HG02852 (cell line): Measurements from ENCODE around the gene ZNF568.
A peak's percentile ranks its signal among the peaks of the same experiment; 100 is the strongest.

Experiments used
- ATAC-seq: cut with Tn5 transposase; IDR thresholded peaks from one replicate; pipeline ENCODE4 v1.9.1; 2021; ENCODE audit warnings: mild to moderate bottlenecking, moderate library complexity; ENCODE audit not compliant: unreplicated experiment

The ZNF568 gene

DNA sequence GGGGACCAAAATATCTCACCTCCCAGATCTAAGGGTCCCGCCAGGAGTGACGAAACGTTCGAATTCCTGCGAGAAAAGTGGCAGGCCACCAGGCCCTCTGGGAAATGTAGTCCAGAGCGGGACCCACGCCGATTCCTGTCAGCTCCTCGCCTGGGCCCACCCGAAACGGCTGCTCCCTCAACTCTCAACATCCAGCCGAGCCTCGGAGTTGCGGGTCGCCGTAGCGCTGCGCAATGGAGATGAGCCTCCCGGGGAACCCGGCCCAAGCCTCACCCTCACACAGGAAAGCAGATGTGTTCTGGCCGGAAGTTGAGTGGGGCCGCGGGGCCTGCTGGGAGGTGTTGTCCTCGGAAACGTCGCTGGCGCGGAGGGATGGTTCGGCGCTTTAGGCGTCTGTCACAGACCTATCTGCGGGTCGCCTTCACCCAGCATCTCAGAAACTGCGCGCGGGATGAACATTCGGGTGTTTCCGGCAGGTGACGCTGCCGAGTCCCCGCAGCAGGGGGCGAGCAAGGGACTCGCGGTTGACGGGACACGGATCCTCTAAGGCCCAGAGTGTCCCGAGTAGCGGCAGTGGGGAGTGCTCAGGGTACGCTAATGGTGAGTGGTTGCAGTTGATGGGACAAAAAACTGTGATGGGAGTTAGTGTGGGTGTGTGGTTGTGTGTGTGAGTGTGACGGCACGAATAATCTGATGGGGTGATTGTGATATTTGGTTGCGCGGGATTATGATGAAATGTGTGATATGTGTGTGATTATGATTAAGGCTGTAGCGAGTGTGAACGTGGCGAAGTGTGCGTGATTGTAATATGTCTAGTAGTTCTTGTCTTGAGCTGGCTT, at the start of gene ZNF568, which contains the start of gene ZNF829:
TSS of gene ZNF568 (plus strand) at position 341 of the 839 bp plus-strand sequence. CDS start 6,439 bp downstream, outside the sequence.
TSS of gene ZNF829 (minus strand) at position 300 of the 839 bp plus-strand sequence. CDS start 1,124 bp downstream, outside the sequence.
- peak; percentile 96 for ATAC-seq

DNA sequence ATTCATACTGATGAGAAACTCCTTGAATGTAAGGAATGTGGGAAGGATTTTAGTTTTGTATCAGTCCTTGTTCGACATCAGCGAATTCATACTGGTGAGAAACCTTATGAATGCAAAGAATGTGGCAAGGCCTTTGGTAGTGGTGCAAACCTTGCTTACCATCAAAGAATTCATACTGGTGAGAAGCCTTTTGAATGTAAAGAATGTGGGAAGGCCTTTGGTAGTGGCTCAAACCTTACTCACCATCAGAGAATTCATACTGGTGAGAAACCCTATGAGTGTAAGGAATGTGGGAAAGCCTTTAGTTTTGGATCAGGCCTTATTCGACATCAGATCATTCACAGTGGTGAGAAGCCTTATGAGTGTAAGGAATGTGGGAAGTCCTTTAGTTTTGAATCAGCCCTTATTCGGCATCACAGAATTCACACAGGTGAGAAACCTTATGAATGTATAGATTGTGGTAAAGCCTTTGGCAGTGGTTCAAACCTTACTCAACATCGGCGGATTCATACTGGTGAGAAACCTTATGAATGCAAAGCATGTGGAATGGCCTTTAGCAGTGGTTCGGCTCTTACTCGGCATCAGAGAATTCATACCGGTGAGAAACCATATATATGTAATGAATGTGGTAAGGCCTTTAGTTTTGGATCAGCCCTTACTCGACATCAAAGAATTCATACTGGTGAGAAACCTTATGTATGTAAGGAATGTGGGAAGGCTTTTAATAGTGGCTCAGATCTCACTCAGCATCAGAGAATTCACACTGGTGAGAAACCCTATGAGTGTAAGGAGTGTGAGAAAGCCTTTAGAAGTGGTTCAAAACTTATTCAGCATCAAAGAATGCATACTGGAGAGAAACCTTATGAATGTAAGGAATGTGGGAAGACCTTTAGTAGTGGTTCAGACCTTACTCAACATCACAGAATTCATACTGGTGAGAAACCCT, 38.9 kb upstream of the ZNF568 start:
- ATAC-seq = no peak

DNA sequence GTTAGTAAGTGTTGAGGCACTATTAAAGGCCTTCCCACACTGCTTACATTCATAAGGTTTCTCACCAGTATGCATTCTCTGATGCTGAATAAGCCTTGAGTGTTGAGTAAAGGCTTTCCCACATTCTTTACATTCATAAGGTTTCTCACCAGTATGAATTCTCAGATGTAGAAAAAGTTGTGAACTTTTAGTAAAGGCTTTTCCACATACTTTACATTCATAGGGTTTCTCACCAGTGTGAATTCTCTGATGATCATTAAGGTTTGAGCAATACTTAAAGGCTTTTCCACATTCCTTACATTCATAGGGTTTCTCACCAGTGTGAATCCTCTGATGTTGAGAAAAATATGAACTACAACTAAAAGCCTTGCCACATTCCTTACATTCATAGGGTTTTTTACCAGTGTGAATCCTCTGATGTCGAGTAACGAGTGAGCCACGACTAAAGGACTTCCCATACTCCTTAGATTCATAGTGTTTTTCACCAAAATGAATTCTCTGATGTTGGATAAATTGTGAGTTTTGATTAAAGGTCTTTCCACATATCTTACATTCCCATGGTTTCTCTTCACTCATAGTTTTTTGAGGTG, 24.3 kb upstream of the ZNF568 start:
- no peak for ATAC-seq

GRCh38 chr19:36894849-36895383, 21.2 kb upstream of the ZNF568 start:
- no peak for ATAC-seq

GRCh38 chr19:36898422-36898821, 17.7 kb upstream of the ZNF568 start:
- ATAC-seq = no peak

DNA sequence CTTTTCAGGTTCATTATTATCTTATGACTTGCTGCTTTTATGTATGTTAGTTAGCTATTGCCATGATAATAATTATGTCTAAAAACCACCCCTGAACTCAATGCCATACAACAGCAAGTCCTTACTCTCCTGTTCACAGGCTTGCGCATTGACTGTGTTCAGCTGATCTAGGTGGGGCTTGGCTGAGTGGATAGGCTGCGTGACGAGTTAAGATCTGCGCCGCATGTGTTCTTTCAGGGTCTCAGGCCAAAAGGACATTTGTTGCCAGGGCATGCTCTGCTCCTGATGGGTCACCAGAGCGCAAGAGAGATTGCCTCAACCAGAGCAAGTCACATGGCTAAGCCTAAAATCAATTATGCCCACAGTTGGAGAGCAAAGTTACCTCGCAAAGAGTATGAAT, 859 bp downstream of the ZNF568 start:
- no peak for ATAC-seq

DNA sequence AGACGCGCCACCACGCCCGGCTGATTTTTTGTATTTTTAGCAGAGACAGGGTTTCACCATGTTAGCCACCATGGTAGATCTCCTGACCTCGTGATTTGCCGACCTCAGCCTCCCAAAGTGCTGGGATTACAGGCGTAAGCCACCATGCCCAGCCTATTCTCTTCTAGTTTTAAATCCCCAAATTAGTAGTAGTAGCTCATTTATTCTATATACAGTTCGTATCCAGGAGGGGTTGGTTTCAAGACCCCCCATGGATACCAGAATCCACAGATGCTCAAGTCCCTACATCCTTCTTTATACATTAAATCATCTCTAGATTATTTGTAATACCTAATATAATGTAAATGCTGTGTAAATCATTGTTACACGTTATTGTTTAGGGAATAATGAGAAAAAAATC, 2.0 kb downstream of the ZNF568 start:
- ATAC-seq = no peak

DNA sequence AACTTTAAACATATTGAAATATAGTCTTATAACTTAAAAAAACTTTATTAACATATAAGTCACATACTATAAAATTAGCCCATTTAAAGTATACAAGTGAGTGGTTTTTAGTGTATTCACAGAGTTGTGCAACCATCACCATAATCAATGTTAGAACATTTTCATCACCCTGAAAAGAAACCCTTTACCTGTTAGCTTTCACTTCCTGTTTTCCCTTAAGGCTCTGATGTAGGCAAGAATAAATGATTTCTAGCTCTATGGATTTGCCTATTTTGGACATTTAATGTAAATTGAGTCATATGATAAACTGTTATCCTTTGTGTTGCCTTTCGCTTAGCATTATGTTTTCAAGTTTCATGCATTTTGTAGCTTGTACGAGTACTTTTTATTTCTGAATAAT, 15.6 kb downstream of the ZNF568 start:
- no peak for ATAC-seq

- no peak for ATAC-seq
Observed at GRCh38 chr19:36939153-36939552, 23.0 kb downstream of the ZNF568 start.

GRCh38 chr19:36950335-36951119, 34.4 kb downstream of the ZNF568 start:
- ATAC-seq = no peak

DNA sequence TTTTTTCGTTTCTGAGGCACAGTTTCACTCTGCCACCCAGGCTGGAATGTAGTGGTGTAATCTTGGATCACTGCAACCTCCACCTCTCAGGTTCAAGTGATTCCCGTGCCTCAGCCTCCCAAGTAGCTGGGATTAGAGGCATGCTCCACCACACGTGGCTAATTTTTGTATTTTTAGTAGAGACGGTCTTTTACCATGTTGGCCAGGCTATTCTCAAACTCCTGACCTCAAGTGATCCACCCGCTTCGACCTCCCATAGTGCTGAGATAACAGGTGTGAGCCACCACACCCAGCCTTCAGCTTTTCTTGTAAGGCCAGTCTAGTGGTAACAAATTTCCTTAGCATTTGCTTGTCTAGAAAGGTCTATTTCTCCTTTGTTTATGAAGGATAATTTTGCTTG, 46.2 kb downstream of the ZNF568 start:
- ATAC-seq = no peak

DNA sequence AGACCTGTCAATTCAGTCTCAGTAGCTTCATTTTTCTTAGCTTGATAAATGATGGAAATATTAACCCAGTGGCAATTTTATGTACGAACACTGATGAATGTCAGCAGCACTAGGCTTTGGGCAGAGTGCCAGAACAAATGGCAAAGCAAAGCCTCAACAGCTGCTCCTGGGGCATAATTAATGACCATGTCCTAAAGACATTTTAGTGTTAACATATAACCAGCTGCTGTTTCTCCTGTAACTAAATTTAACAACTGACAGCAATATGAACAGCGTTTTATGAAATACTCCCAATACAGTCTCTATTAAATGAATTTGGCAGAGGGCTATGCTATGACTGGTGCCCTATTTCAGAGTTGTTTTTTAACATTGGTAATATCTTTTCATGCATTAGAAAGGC, 47.1 kb downstream of the ZNF568 start:
- no peak for ATAC-seq

DNA sequence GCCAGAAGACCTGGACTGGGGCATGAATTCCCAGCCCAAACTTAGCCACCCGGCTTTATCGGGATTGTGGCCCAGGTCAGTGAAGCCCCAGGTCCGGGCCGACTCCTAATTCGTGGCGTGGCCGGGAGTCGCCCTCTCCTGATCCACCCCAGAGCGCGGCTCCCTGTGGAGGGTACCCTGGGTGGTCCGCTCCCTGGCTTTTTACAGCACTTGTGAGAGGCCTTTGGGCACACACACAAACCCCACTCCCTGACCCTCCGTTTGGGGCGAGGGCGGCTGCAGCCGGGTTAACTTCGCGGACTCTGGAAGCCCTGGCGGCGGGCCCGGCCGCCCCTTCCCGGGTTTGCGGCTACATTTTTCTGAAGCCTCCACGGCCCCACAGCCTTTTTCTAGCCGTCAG, 56.4 kb downstream of the ZNF568 start:
- ATAC-seq = no peak

- peak; percentile 88 for ATAC-seq
Observed at GRCh38 chr19:36973021-36973843, 57.1 kb downstream of the ZNF568 start.

DNA sequence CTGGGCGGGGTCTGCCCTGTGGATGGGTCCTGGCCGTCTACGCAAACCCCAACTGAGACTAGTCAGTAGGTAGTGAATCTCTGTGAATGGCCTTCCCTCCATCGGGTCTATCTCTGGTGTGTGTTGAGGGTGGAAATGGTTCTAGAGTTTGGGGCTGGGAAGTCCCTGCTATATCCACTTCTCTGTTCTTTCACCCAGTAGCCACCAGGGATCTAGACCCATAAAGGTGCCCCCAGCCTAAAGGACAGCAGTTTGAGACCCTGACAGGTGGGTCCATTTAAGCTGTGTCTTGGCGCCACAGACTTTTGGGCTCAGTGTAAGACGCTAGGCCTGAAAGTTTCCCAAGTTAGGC, 57.7 kb downstream of the ZNF568 start:
- ATAC-seq = no peak

GRCh38 chr19:36986131-36986530, 70.0 kb downstream of the ZNF568 start:
- ATAC-seq = no peak

DNA sequence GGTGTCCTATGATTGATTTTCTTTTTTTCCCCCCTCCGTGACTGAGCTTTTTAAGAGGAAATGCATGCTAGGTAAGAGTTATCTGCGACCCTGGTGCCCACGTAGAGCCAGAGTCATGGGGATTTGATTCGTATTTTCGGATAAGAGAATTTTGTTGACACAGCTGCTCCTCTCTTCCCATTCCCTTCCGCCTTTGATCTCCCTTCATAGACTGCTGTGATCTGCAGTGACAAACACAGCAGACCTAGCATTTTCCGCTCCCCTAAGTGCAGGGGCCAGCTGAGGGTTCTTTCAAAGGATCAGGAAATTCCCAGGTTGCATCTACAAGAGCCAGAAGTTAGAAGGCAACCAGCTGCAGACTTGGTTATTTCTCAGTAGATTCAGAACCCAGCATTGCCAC, 70.5 kb downstream of the ZNF568 start:
- ATAC-seq = no peak

- no peak for ATAC-seq
Observed at GRCh38 chr19:36987091-36987490, 71.0 kb downstream of the ZNF568 start.

DNA sequence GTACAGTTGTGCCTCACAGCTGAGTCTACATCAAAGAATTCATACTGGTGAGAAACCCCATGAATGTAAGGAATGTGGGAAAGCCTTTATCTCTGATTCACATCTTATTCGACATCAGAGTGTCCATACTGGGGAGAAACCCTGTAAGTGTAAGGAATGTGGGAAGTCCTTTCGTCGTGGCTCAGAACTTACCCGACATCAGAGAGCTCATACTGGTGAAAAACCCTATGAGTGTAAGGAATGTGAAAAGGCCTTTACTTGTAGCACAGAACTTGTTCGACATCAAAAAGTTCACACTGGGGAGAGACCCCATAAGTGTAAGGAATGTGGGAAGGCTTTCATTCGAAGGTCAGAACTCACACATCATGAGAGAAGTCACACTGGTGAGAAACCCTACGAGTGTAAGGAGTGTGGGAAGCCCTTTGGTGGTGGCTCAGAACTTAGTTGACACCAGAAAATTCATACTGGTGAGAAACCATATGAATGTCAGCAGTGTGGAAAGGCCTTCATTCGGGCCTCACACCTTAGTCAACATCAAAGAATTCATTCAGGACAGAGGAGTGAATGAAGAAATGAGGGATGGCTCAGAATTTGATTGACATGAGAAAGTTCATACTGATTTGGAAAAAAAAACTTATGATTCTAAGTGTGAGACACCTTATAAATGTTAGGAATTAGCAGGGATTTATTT, 81.2 kb downstream of the ZNF568 start:
- ATAC-seq = no peak
